IMR-90 (cell line): ENCODE data around the gene FKBP4.

Experiments used
- BHLHE40 ChIP-seq: fragments of 150-350 bp; IDR thresholded peaks from 2 replicates; pipeline ENCODE4 v1.6.1; 2016; ENCODE audit warnings: mild to moderate bottlenecking, low read depth, low read length
- CEBPB ChIP-seq: IDR thresholded peaks from 2 replicates; pipeline ENCODE4 v1.6.1; 2012; ENCODE audit warnings: low read depth, low read length, improper control_type of control experiment
- CHD1 ChIP-seq: IDR thresholded peaks from 2 replicates; pipeline ENCODE4 v1.6.1; 2012; ENCODE audit warnings: low read depth, low read length, improper control_type of control experiment
- CTCF ChIP-seq: conservative IDR thresholded peaks from 2 replicates; pipeline ENCODE4 v1.5.1; 2012; ENCODE audit warnings: mild to moderate bottlenecking, low read depth, low read length, improper control_type of control experiment
- ELK1 ChIP-seq: fragments of 150-350 bp; IDR thresholded peaks from 2 replicates; pipeline ENCODE4 v1.6.1; 2016; ENCODE audit warnings: low read depth, mild to moderate bottlenecking, low read length, moderate library complexity, borderline replicate concordance
- FOS ChIP-seq: fragments of 150-350 bp; IDR thresholded peaks from 2 replicates; pipeline ENCODE4 v1.6.1; 2016; ENCODE audit warnings: low read depth, low read length
- MAFK ChIP-seq: IDR thresholded peaks from 2 replicates; pipeline ENCODE4 v1.6.1; 2012; ENCODE audit warnings: low read depth, low read length, improper control_type of control experiment
- MAZ ChIP-seq: IDR thresholded peaks from 2 replicates; pipeline ENCODE4 v1.6.1; 2012; ENCODE audit warnings: low read depth, mild to moderate bottlenecking, low read length, improper control_type of control experiment, moderate library complexity, borderline replicate concordance
- MXI1 ChIP-seq: IDR thresholded peaks from 2 replicates; pipeline ENCODE4 v1.6.1; 2012; ENCODE audit warnings: low read depth, mild to moderate bottlenecking, low read length, moderate library complexity, borderline replicate concordance
- NFE2L2 ChIP-seq: fragments of 150-350 bp; IDR thresholded peaks from 2 replicates; pipeline ENCODE4 v1.6.1; 2016; ENCODE audit warnings: low read depth, mild to moderate bottlenecking, low read length
- POLR2A ChIP-seq: IDR thresholded peaks from 2 replicates; pipeline ENCODE4 v1.6.1; 2012; ENCODE audit warnings: mild to moderate bottlenecking, low read depth, low read length
- RAD21 ChIP-seq: IDR thresholded peaks from 2 replicates; pipeline ENCODE4 v1.6.1; 2012; ENCODE audit warnings: low read length, improper control_type of control experiment
- RFX5 ChIP-seq: IDR thresholded peaks from 2 replicates; pipeline ENCODE4 v1.8.0; 2012; ENCODE audit warnings: low read depth, mild to moderate bottlenecking, low read length, moderate library complexity
- SMC3 ChIP-seq: fragments of 150-350 bp; IDR thresholded peaks from 2 replicates; pipeline ENCODE4 v1.6.1; 2016; ENCODE audit warnings: low read depth, mild to moderate bottlenecking, antibody characterized with exemption, low read length, moderate library complexity

- TF ChIP-seq CTCF (no peak), SMC3 (no peak), POLR2A (no peak), BHLHE40 (no peak), RAD21 (no peak), NFE2L2 (no peak), CEBPB (no peak), MAZ (no peak), ELK1 (no peak), MXI1 (no peak), RFX5 (no peak), MAFK (no peak), CHD1 (no peak), FOS (no peak)
These were observed 34.5 kb downstream of the FKBP4 start for GRCh38 chr12:2829275-2829674.
